ENCODE data around the gene IDH3A. TPM values are rescaled to one million over a fixed set of nuclear protein-coding genes. Genes with fewer than 3 reads are reported as not detected.

IDH3A gene
- total and polyA plus RNA-seq, 9 of the 15 experiments (the other 6 are each of a cell fraction or from before 2014, with no cell fraction given): 37.4 to 249 (median 107) TPM

DNA sequence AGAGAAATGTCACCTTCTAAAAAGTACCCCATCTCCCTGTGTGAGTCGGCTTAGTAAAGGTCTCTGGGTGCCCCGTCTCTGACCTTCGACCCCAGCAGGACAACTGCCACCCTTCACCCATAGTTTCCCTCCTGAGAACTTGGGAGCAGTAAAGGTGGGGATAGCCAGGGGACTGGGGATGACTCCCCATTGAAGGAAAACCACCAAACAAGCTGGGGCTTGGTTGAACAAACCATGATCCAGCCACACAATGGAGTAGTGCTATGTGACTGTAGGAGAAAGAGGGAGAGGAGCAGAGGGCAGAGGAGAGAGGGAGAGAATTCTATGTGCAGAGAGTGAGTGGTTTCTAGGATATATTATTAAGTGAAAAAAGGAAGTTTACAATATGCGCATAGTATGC is 33.7 kb downstream of the IDH3A start (continued):
- no peak for TF ChIP-seq MECOM (CRISPR knock-in tag; IDR thresholded peaks at IDR 0.05)

DNA sequence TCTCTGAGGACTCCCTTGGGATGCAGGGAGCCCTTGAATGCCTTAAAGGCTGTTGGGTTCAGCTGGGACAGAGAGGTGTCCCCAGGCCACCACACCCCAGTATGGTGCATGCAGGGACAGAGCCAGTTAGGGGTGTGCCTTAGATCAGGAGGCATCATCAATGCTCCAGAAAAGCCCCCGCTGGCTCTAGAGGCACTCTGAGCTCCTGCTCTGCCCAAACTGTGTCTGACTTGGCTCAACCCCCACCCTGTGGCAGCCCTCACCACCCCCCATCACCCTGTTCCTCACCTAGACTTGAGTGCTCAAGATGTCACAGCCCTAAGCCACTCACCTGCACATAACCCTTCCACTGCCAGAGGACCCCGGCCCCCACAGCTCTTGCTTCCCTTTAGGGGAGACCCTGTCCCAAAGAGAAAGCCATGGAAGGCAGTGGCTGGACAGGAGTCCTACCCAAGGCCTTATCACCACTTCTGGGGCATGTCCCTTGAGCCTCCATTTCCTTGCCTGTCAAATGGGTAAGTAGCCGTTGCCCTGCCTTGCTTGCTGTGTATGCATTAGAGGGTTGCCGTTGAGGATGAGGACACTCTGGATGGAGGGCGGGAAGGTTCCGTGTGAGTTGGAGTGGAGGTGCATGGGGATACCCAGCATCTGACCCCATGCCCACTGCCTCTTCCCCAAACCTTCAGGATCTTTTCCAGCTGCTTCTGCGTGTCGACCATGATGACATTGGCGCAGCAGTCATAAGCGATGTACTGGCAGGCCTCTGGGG is 43.8 kb downstream of the IDH3A start:
- DNase-seq (ENCODE audit: extremely low read depth in 1 of 4, low spot score in 3 of 4) (no peak), ATAC-seq (no peak), FAIRE-seq (no peak)
- H3K4me1 ChIP-seq (replicated peaks in 1 of 2; ENCODE audit: control insufficient read depth in 2 of 2, insufficient read depth in 2 of 2, low read length in 2 of 2): peaks cover 0 to 4% of the 10 kb centered on the region in 2 experiments; a peak in 1 of 5 replicates
- H2AFZ ChIP-seq (ENCODE audit: low read depth, low read length): no peak overlapping the region
- H3K4me3 ChIP-seq: no peak overlapping the region
- H3K9me1 ChIP-seq (ENCODE audit: control insufficient read depth, insufficient read depth, low read length): no peaks in the 10 kb centered on the region
- H3K4me2 ChIP-seq (ENCODE audit: insufficient read depth, low read length): no peak overlapping the region
- intact Hi-C loops (cut with micrococcal nuclease) (no loop called here), in situ Hi-C loops (cut with MboI) (no loop called here)
- CTCF ChIA-PET (ENCODE audit: low intra/inter-chr PET ratio): no interaction called here
- H3K9ac ChIP-seq (ENCODE audit: insufficient read depth in 1 of 2, low read depth in 2 of 2, low read length in 2 of 2): no peak overlapping the region
- H3K36me3 ChIP-seq (ENCODE audit: control insufficient read depth, insufficient read depth, low read length): no peaks in the 10 kb centered on the region
- H4K20me1 ChIP-seq (replicated peaks; ENCODE audit: control insufficient read depth, insufficient read depth, low read length): no peaks in the 10 kb centered on the region
- H3K79me2 ChIP-seq (ENCODE audit: control insufficient read depth, insufficient read depth, low read length): no peaks in the 10 kb centered on the region
- no peak overlapping the region for H3K27ac ChIP-seq (ENCODE audit: extremely low read depth, low read depth, low read length)
- no TSS peak for BruUV-seq (replicated peaks)
- H3K9me3 ChIP-seq (replicated peaks; ENCODE audit: control insufficient read depth, insufficient read depth, low read depth, low read length): 0 out of 2 replicates have a peak, but pooled peaks cover 4% of the 10 kb centered on the region
- 6% methylated on average over 10 of the region's 10 CpGs for WGBS (ENCODE audit: insufficient coverage, low coverage, missing lambda C conversion rate)
- POLR2A ChIA-PET: interaction anchor here (1.1 kb wide), 1 partner anchor 56 kb away, joined by 4 read pairs; no protein-coding TSS in a partner anchor
- H3K27me3 ChIP-seq (ENCODE audit: control insufficient read depth in 2 of 2, insufficient read depth in 2 of 2, low read length in 2 of 2): peaks cover 0 to 20% of the 10 kb centered on the region in 2 experiments; a peak in 2 of 5 replicates
- TF ChIP-seq, protein P1, sequence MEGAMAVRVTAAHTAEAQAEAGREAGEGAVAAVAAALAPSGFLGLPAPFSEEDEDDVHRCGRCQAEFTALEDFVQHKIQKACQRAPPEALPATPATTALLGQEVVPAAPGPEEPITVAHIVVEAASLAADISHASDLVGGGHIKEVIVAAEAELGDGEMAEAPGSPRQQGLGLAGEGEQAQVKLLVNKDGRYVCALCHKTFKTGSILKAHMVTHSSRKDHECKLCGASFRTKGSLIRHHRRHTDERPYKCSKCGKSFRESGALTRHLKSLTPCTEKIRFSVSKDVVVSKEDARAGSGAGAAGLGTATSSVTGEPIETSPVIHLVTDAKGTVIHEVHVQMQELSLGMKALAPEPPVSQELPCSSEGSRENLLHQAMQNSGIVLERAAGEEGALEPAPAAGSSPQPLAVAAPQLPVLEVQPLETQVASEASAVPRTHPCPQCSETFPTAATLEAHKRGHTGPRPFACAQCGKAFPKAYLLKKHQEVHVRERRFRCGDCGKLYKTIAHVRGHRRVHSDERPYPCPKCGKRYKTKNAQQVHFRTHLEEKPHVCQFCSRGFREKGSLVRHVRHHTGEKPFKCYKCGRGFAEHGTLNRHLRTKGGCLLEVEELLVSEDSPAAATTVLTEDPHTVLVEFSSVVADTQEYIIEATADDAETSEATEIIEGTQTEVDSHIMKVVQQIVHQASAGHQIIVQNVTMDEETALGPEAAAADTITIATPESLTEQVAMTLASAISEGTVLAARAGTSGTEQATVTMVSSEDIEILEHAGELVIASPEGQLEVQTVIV (CRISPR knock-in tag; IDR thresholded peaks at IDR 0.05; ENCODE audit: borderline replicate concordance): no peak
- TF ChIP-seq GATA2 (CRISPR knock-in tag; IDR thresholded peaks at IDR 0.05): no peak
- no peak for TF ChIP-seq PHTF2 (CRISPR knock-in tag; IDR thresholded peaks at IDR 0.05)
- no peak for TF ChIP-seq DDX20 (tag; IDR thresholded peaks at IDR 0.05; ENCODE audit: low read depth)
- TF ChIP-seq, protein P2, sequence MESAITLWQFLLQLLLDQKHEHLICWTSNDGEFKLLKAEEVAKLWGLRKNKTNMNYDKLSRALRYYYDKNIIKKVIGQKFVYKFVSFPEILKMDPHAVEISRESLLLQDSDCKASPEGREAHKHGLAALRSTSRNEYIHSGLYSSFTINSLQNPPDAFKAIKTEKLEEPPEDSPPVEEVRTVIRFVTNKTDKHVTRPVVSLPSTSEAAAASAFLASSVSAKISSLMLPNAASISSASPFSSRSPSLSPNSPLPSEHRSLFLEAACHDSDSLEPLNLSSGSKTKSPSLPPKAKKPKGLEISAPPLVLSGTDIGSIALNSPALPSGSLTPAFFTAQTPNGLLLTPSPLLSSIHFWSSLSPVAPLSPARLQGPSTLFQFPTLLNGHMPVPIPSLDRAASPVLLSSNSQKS (CRISPR knock-in tag; IDR thresholded peaks at IDR 0.05): no peak
- TF ChIP-seq HNRNPUL1 (IDR thresholded peaks at IDR 0.05; ENCODE audit: low read length): no peak
- no peak for TF ChIP-seq BMI1 (IDR thresholded peaks at IDR 0.05; ENCODE audit: low read length)
- TF ChIP-seq NCOA1 (IDR thresholded peaks at IDR 0.05; ENCODE audit: low read depth): no peak
- no peak for TF ChIP-seq HMG20A (CRISPR knock-in tag; conservative IDR thresholded peaks at IDR 0.05)
- TF ChIP-seq, protein P3, sequence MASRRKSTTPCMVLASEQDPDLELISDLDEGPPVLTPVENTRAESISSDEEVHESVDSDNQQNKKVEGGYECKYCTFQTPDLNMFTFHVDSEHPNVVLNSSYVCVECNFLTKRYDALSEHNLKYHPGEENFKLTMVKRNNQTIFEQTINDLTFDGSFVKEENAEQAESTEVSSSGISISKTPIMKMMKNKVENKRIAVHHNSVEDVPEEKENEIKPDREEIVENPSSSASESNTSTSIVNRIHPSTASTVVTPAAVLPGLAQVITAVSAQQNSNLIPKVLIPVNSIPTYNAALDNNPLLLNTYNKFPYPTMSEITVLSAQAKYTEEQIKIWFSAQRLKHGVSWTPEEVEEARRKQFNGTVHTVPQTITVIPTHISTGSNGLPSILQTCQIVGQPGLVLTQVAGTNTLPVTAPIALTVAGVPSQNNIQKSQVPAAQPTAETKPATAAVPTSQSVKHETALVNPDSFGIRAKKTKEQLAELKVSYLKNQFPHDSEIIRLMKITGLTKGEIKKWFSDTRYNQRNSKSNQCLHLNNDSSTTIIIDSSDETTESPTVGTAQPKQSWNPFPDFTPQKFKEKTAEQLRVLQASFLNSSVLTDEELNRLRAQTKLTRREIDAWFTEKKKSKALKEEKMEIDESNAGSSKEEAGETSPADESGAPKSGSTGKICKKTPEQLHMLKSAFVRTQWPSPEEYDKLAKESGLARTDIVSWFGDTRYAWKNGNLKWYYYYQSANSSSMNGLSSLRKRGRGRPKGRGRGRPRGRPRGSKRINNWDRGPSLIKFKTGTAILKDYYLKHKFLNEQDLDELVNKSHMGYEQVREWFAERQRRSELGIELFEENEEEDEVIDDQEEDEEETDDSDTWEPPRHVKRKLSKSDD (conservative IDR thresholded peaks at IDR 0.05; ENCODE audit: low read length): no peak
- TF ChIP-seq ETV5 (CRISPR knock-in tag; IDR thresholded peaks at IDR 0.05; ENCODE audit: low read depth): no peak
- TF ChIP-seq ZNF12 (CRISPR knock-in tag; IDR thresholded peaks at IDR 0.05): no peak
- TF ChIP-seq TAL1 (IDR thresholded peaks at IDR 0.05): no peak
- TF ChIP-seq ZNF707 (CRISPR knock-in tag; conservative IDR thresholded peaks at IDR 0.05): no peak
- no peak for TF ChIP-seq NCOA4 (IDR thresholded peaks at IDR 0.05; ENCODE audit: partially characterized antibody)
